ENCODE data around the gene TRDMT1. TPM values are rescaled to one million over a fixed set of nuclear protein-coding genes. Genes with fewer than 3 reads are reported as not detected.

Gene TRDMT1
- total and polyA plus RNA-seq, 12 donors = 1.3 to 10.5 (median 4.9) TPM

DNA sequence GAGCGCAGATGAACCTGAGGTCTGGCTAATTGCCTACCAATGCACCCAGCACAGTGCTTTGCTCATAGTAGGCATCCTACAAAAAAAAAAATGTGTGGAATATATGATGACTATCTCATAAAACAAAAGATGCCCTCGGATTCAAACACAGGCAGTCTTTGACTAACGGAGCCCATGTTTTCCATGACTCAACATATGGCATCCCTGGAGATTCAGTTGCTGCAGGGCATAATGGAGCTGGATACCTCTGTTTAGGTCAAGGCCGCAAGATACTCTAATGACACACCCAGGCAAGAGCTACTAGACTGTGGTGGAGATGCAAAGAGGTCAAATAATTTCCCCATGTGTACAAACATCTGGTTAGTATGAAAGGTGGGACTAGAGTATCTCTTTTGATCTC is 88.1 kb downstream of the TRDMT1 start:
- Histone ChIP-seq H3K4me3 (no peak overlapping the region), H3K9me3 (replicated peaks in 1 of 3) (no peaks in the 10 kb centered on the region), H3K36me3 (replicated peaks in 1 of 2) (no peaks in the 10 kb centered on the region), H3K4me1 (replicated peaks in 1 of 2) (peaks cover 0 to 12% of the 10 kb centered on the region in 2 donors), H3K27me3 (no peaks in the 10 kb centered on the region), H3K27ac (no peak overlapping the region)
- intact Hi-C loops (cut with DNase I) = no loop called here
- no peak for DNase-seq
- TF ChIP-seq POLR2A (IDR thresholded peaks at IDR 0.05) = no peak
- TF ChIP-seq, protein P1, sequence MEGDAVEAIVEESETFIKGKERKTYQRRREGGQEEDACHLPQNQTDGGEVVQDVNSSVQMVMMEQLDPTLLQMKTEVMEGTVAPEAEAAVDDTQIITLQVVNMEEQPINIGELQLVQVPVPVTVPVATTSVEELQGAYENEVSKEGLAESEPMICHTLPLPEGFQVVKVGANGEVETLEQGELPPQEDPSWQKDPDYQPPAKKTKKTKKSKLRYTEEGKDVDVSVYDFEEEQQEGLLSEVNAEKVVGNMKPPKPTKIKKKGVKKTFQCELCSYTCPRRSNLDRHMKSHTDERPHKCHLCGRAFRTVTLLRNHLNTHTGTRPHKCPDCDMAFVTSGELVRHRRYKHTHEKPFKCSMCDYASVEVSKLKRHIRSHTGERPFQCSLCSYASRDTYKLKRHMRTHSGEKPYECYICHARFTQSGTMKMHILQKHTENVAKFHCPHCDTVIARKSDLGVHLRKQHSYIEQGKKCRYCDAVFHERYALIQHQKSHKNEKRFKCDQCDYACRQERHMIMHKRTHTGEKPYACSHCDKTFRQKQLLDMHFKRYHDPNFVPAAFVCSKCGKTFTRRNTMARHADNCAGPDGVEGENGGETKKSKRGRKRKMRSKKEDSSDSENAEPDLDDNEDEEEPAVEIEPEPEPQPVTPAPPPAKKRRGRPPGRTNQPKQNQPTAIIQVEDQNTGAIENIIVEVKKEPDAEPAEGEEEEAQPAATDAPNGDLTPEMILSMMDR (IDR thresholded peaks at IDR 0.05) = no peak
- 83 to 95% (median 92%) methylated on average over 4 of the region's 4 CpGs for WGBS, 4 donors

DNA sequence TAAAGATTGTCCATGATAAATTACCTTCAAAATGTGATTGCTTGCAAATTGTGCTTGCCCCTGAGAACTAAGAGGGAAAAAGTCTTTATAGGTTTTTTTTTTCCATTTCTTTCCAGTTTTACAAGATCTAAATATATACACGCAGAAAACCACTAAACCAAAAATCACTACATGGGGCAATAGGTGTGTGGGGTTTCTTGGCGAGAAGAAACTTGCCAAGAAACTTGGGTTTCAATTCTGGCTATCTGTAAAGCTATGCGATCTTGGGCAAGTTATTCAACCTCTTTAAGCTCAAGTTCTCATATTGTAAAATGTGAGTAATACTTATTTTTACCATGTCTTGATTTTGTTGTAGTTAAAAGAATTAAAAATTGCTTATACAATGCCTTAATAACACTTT is 88.9 kb downstream of the TRDMT1 start:
- no peaks in the 10 kb centered on the region for H3K27me3 ChIP-seq
- TF ChIP-seq, protein P1 (IDR thresholded peaks at IDR 0.05) = no peak
- no peak for TF ChIP-seq POLR2A (IDR thresholded peaks at IDR 0.05)
- DNase-seq = no peak
- intact Hi-C loops (cut with DNase I) = no loop called here
- H3K4me1 ChIP-seq (replicated peaks in 1 of 2) = peaks cover 0 to 12% of the 10 kb centered on the region in 2 donors
- H3K36me3 ChIP-seq (replicated peaks in 1 of 2) = no peaks in the 10 kb centered on the region
- 63 to 77% (median 69%) methylated on average over 3 of the region's 3 CpGs for WGBS, 4 donors
- H3K27ac ChIP-seq = no peak overlapping the region
- H3K9me3 ChIP-seq (replicated peaks in 1 of 3) = no peaks in the 10 kb centered on the region
- H3K4me3 ChIP-seq = no peak overlapping the region

GRCh38 chr10:17109475-17110207 is 91.8 kb downstream of the TRDMT1 start:
- H3K4me3 ChIP-seq = no peak overlapping the region
- TF ChIP-seq, protein P1 (IDR thresholded peaks at IDR 0.05) = no peak
- no peak for TF ChIP-seq POLR2A (IDR thresholded peaks at IDR 0.05)
- no peaks in the 10 kb centered on the region for H3K9me3 ChIP-seq (replicated peaks in 1 of 3)
- DNase-seq = peak in 3 of 7 donors; percentile 29 to 33 (median 33)
- no peak overlapping the region for H3K27ac ChIP-seq
- H3K27me3 ChIP-seq = no peaks in the 10 kb centered on the region
- H3K36me3 ChIP-seq (replicated peaks in 1 of 2) = no peaks in the 10 kb centered on the region
- WGBS, 4 donors = 83 to 94% (median 89%) methylated on average over 3 of the region's 3 CpGs
- H3K4me1 ChIP-seq (replicated peaks in 1 of 2) = no peaks in the 10 kb centered on the region
- intact Hi-C loops (cut with DNase I) = no loop called here

DNA sequence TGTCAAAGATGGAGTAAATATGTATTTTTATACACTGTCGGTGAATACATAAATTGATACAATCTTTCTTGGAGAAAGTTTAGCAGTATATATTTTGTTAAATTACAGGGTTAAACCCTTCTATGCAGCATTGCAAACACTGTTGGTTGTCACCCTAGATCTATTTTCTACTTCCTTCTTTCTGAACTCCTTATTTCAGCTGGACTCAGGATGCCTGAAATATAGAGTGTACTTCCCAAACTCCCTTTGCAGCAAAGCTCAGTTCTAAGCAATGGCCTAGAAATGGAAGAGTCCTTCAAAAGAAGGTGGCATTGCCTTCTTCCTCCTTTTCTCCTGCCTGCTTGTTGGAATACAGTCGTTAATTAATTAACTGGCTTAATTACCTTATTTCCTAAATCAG is 92.4 kb downstream of the TRDMT1 start:
- no peak overlapping the region for H3K27ac ChIP-seq
- no peak for TF ChIP-seq POLR2A (IDR thresholded peaks at IDR 0.05)
- TF ChIP-seq, protein P1 (IDR thresholded peaks at IDR 0.05) = no peak
- H3K9me3 ChIP-seq (replicated peaks in 1 of 3) = no peaks in the 10 kb centered on the region
- intact Hi-C loops (cut with DNase I) = no loop called here
- H3K4me3 ChIP-seq = no peak overlapping the region
- H3K4me1 ChIP-seq (replicated peaks in 1 of 2) = no peaks in the 10 kb centered on the region
- no peaks in the 10 kb centered on the region for H3K27me3 ChIP-seq
- DNase-seq = no peak
- no peaks in the 10 kb centered on the region for H3K36me3 ChIP-seq (replicated peaks in 1 of 2)
- 78 to 88% (median 85%) methylated on average over 2 of the region's 2 CpGs for WGBS, 4 donors

All from adrenal gland (tissue), 12 donors.